ENCODE data around the gene CTNNA2.

Gene CTNNA2

GRCh38 chr2:80164375-80164774 lies 651.5 kb downstream of the CTNNA2 start:
- no peaks in the 10 kb centered on the region for H3K4me1 ChIP-seq (ENCODE audit: low read length)
- H3K36me3 ChIP-seq (replicated peaks; ENCODE audit: low read depth, low read length), result no peaks in the 10 kb centered on the region
- H3K79me2 ChIP-seq (ENCODE audit: low read length), result no peaks in the 10 kb centered on the region
- no peak overlapping the region for H3K4me3 ChIP-seq (ENCODE audit: low read length)
- H4K20me1 ChIP-seq (ENCODE audit: insufficient read depth, low read length), result no peaks in the 10 kb centered on the region
- no peak overlapping the region for H3K4me2 ChIP-seq (ENCODE audit: low read length)
- H3K27ac ChIP-seq (ENCODE audit: low read length), result no peak overlapping the region
- no peaks in the 10 kb centered on the region for H3K9me3 ChIP-seq (ENCODE audit: insufficient read depth, low read length)
- H3K9ac ChIP-seq (ENCODE audit: low read length), result no peak overlapping the region
- no peaks in the 10 kb centered on the region for H3K27me3 ChIP-seq (ENCODE audit: low read depth, low read length)
- H2AFZ ChIP-seq (ENCODE audit: low read depth, low read length), result no peak overlapping the region
- TF ChIP-seq EZH2phosphoT487 (IDR thresholded peaks at IDR 0.05; ENCODE audit: low read depth), result no peak
- TF ChIP-seq, protein P1, sequence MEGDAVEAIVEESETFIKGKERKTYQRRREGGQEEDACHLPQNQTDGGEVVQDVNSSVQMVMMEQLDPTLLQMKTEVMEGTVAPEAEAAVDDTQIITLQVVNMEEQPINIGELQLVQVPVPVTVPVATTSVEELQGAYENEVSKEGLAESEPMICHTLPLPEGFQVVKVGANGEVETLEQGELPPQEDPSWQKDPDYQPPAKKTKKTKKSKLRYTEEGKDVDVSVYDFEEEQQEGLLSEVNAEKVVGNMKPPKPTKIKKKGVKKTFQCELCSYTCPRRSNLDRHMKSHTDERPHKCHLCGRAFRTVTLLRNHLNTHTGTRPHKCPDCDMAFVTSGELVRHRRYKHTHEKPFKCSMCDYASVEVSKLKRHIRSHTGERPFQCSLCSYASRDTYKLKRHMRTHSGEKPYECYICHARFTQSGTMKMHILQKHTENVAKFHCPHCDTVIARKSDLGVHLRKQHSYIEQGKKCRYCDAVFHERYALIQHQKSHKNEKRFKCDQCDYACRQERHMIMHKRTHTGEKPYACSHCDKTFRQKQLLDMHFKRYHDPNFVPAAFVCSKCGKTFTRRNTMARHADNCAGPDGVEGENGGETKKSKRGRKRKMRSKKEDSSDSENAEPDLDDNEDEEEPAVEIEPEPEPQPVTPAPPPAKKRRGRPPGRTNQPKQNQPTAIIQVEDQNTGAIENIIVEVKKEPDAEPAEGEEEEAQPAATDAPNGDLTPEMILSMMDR (IDR thresholded peaks at IDR 0.05; ENCODE audit: low read depth, low read length), result no peak

DNA sequence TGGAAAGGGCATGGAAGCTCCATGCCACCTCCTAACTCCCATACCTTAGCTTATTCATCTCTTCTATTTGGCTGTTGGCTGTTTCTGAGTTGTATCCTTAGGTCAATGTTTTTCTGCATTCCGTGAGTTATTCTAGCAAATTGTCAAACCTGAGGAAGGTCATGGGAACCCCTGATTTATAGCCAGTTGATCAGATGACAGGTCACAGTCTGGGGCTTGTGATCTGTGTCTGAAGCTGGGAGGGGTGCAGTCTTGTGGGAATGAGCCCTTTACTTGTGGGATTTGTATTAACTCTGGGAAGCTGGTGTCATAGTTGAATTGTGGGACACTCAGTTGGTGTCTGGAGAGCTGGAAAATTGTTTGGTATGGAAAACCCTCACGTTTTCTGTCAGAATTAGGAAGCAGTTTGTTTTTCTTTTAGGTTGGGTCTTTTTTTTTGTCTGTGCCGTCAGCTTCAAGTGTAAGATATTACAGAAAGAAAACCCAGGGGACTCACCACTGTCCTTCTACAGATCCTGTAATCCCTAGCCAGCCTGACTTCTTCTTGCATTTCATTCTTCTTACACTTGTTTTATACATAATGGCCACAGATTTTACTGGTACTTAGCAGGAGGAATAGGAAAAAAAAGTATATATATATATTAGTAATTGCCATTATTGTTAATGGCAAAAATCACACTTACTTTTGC lies 653.8 kb downstream of the CTNNA2 start:
- H3K79me2 ChIP-seq (ENCODE audit: low read length), result no peaks in the 10 kb centered on the region
- no peaks in the 10 kb centered on the region for H4K20me1 ChIP-seq (ENCODE audit: insufficient read depth, low read length)
- no peaks in the 10 kb centered on the region for H3K9me3 ChIP-seq (ENCODE audit: insufficient read depth, low read length)
- no peak overlapping the region for H2AFZ ChIP-seq (ENCODE audit: low read depth, low read length)
- H3K4me3 ChIP-seq (ENCODE audit: low read length), result no peak overlapping the region
- no peaks in the 10 kb centered on the region for H3K36me3 ChIP-seq (replicated peaks; ENCODE audit: low read depth, low read length)
- no peaks in the 10 kb centered on the region for H3K4me1 ChIP-seq (ENCODE audit: low read length)
- no peaks in the 10 kb centered on the region for H3K27me3 ChIP-seq (ENCODE audit: low read depth, low read length)
- no peak overlapping the region for H3K27ac ChIP-seq (ENCODE audit: low read length)
- TF ChIP-seq EZH2phosphoT487 (IDR thresholded peaks at IDR 0.05; ENCODE audit: low read depth), result no peak
- TF ChIP-seq, protein P1 (IDR thresholded peaks at IDR 0.05; ENCODE audit: low read depth, low read length), result no peak
- no peak overlapping the region for H3K9ac ChIP-seq (ENCODE audit: low read length)
- H3K4me2 ChIP-seq (ENCODE audit: low read length), result no peak overlapping the region

DNA sequence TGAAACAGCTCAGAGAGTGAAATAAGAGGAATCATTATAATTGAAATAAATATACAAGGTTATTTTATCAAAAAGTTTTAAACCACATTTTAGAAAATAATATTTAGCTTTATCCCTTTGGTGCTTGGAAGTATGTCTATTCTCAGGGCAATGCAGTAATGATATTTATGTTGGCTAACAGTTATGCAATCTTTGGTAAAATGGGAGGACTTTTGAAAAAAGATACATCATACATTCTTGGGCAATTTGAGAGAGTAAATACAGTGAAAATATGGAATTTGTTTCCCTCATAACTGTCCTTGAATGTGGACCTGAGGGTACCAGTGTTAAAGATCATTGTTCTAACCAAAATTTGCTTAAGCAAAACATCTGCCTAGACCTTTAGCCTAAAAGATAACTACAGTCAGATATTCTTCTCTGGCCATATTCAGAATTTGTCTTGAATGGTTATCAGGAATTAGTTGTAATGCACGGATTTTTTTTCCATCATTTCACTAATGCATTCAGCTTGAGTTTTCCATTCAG lies 654.5 kb downstream of the CTNNA2 start:
- TF ChIP-seq EZH2phosphoT487 (IDR thresholded peaks at IDR 0.05; ENCODE audit: low read depth), result no peak
- TF ChIP-seq, protein P1 (IDR thresholded peaks at IDR 0.05; ENCODE audit: low read depth, low read length), result no peak
- no peaks in the 10 kb centered on the region for H3K36me3 ChIP-seq (replicated peaks; ENCODE audit: low read depth, low read length)
- H3K9ac ChIP-seq (ENCODE audit: low read length), result no peak overlapping the region
- no peak overlapping the region for H2AFZ ChIP-seq (ENCODE audit: low read depth, low read length)
- H3K27ac ChIP-seq (ENCODE audit: low read length), result no peak overlapping the region
- H4K20me1 ChIP-seq (ENCODE audit: insufficient read depth, low read length), result no peaks in the 10 kb centered on the region
- no peaks in the 10 kb centered on the region for H3K4me1 ChIP-seq (ENCODE audit: low read length)
- no peak overlapping the region for H3K4me3 ChIP-seq (ENCODE audit: low read length)
- no peaks in the 10 kb centered on the region for H3K79me2 ChIP-seq (ENCODE audit: low read length)
- no peak overlapping the region for H3K4me2 ChIP-seq (ENCODE audit: low read length)
- no peaks in the 10 kb centered on the region for H3K27me3 ChIP-seq (ENCODE audit: low read depth, low read length)
- H3K9me3 ChIP-seq (ENCODE audit: insufficient read depth, low read length), result no peaks in the 10 kb centered on the region

GRCh38 chr2:80168037-80168436 lies 655.2 kb downstream of the CTNNA2 start:
- Histone ChIP-seq H3K4me3 (ENCODE audit: low read length) (no peak overlapping the region), H3K27ac (ENCODE audit: low read length) (no peak overlapping the region), H3K4me1 (ENCODE audit: low read length) (no peaks in the 10 kb centered on the region), H3K36me3 (replicated peaks; ENCODE audit: low read depth, low read length) (no peaks in the 10 kb centered on the region), H2AFZ (ENCODE audit: low read depth, low read length) (no peak overlapping the region), H3K79me2 (ENCODE audit: low read length) (no peaks in the 10 kb centered on the region), H4K20me1 (ENCODE audit: insufficient read depth, low read length) (no peaks in the 10 kb centered on the region), H3K9ac (ENCODE audit: low read length) (no peak overlapping the region), H3K4me2 (ENCODE audit: low read length) (no peak overlapping the region), H3K27me3 (ENCODE audit: low read depth, low read length) (no peaks in the 10 kb centered on the region), H3K9me3 (ENCODE audit: insufficient read depth, low read length) (peaks cover 3% of the 10 kb centered on the region; the same call in 1 of the 2 replicates)
- TF ChIP-seq, protein P1 (IDR thresholded peaks at IDR 0.05; ENCODE audit: low read depth, low read length), result no peak
- no peak for TF ChIP-seq EZH2phosphoT487 (IDR thresholded peaks at IDR 0.05; ENCODE audit: low read depth)

Measured in OCI-LY3 (cell line).